ENCODE results near the gene RSF1. TPM values are rescaled to one million over a fixed set of nuclear protein-coding genes. Genes with fewer than 3 reads are reported as not detected.

The RSF1 gene
- total RNA-seq, 2 experiments from 2014 or later, result 33.5 to 78.8 TPM

GRCh38 chr11:77705876-77706579 lies 114.5 kb downstream of the RSF1 start:
- ChIA-PET CTCF (ENCODE audit: unreplicated experiment) (no interaction called here), POLR2A (interaction anchor here (0.7 to 1.5 kb wide), 4 partner anchors 9 to 541 kb away, joined by 3 to 6 read pairs (median 4); no protein-coding TSS in a partner anchor)
- Histone ChIP-seq H3K4me1 (ENCODE audit: insufficient read depth, low read length, poor library complexity, severe bottlenecking) (no peaks in the 10 kb centered on the region), H3K9me3 (ENCODE audit: low read length) (no peaks in the 10 kb centered on the region), H3K4me2 (ENCODE audit: low read length) (no peak overlapping the region), H3K9me2 (ENCODE audit: insufficient read depth, low read length) (no peaks in the 10 kb centered on the region), H3K79me2 (ENCODE audit: insufficient read depth, low read depth, low read length) (no peaks in the 10 kb centered on the region), H3K27ac (ENCODE audit: low read depth, low read length, poor library complexity, severe bottlenecking) (no peak overlapping the region), H2AFZ (ENCODE audit: low read length) (no peak overlapping the region), H3K36me3 (ENCODE audit: insufficient read depth, low read length) (peaks cover 17% of the 10 kb centered on the region; the same call in 1 of the 2 replicates), H3K4me3 (ENCODE audit: low read depth, low read length, poor library complexity, severe bottlenecking) (no peak overlapping the region), H4K20me1 (ENCODE audit: insufficient read depth, low read length) (no peaks in the 10 kb centered on the region)
- intact Hi-C loops (cut with micrococcal nuclease; ENCODE audit: unreplicated experiment), result no loop called here
- no peak for DNase-seq (ENCODE audit: low spot score)
- BruUV-seq (replicated peaks), result no TSS peak
- TF ChIP-seq EZH2phosphoT487 (IDR thresholded peaks at IDR 0.05; ENCODE audit: borderline replicate concordance, low read depth, low read length) (no peak), CTCF (conservative IDR thresholded peaks at IDR 0.05; ENCODE audit: low read length) (no peak)

GRCh38 chr11:77705195-77705875 lies 115.2 kb downstream of the RSF1 start:
- ChIA-PET CTCF (ENCODE audit: unreplicated experiment) (no interaction called here), POLR2A (interaction anchor here (1.4 to 1.5 kb wide), 2 partner anchors 8 to 13 kb away, joined by 5 to 6 read pairs; no protein-coding TSS in a partner anchor)
- H3K36me3 ChIP-seq (ENCODE audit: insufficient read depth, low read length), result peaks cover 17% of the 10 kb centered on the region; the same call in 1 of the 2 replicates
- BruUV-seq (replicated peaks), result no TSS peak
- no peaks in the 10 kb centered on the region for H3K4me1 ChIP-seq (ENCODE audit: insufficient read depth, low read length, poor library complexity, severe bottlenecking)
- no peaks in the 10 kb centered on the region for H3K9me2 ChIP-seq (ENCODE audit: insufficient read depth, low read length)
- H3K79me2 ChIP-seq (ENCODE audit: insufficient read depth, low read depth, low read length), result no peaks in the 10 kb centered on the region
- DNase-seq (ENCODE audit: low spot score), result no peak
- H3K4me2 ChIP-seq (ENCODE audit: low read length), result no peak overlapping the region
- no peak overlapping the region for H3K27ac ChIP-seq (ENCODE audit: low read depth, low read length, poor library complexity, severe bottlenecking)
- H3K9me3 ChIP-seq (ENCODE audit: low read length), result no peaks in the 10 kb centered on the region
- H3K4me3 ChIP-seq (ENCODE audit: low read depth, low read length, poor library complexity, severe bottlenecking), result no peak overlapping the region
- no peaks in the 10 kb centered on the region for H4K20me1 ChIP-seq (ENCODE audit: insufficient read depth, low read length)
- intact Hi-C loops (cut with micrococcal nuclease; ENCODE audit: unreplicated experiment), result no loop called here
- no peak overlapping the region for H2AFZ ChIP-seq (ENCODE audit: low read length)
- TF ChIP-seq CTCF (conservative IDR thresholded peaks at IDR 0.05; ENCODE audit: low read length), result no peak
- TF ChIP-seq EZH2phosphoT487 (IDR thresholded peaks at IDR 0.05; ENCODE audit: borderline replicate concordance, low read depth, low read length), result no peak

GRCh38 chr11:77704029-77704428 lies 116.5 kb downstream of the RSF1 start:
- no peaks in the 10 kb centered on the region for H3K4me1 ChIP-seq (ENCODE audit: insufficient read depth, low read length, poor library complexity, severe bottlenecking)
- TF ChIP-seq EZH2phosphoT487 (IDR thresholded peaks at IDR 0.05; ENCODE audit: borderline replicate concordance, low read depth, low read length), result no peak
- no peak for TF ChIP-seq CTCF (conservative IDR thresholded peaks at IDR 0.05; ENCODE audit: low read length)
- H3K9me3 ChIP-seq (ENCODE audit: low read length), result no peaks in the 10 kb centered on the region
- no peaks in the 10 kb centered on the region for H3K79me2 ChIP-seq (ENCODE audit: insufficient read depth, low read depth, low read length)
- peaks cover 24% of the 10 kb centered on the region; the same call in 1 of the 2 replicates for H3K36me3 ChIP-seq (ENCODE audit: insufficient read depth, low read length)
- DNase-seq (ENCODE audit: low spot score), result no peak
- H3K4me2 ChIP-seq (ENCODE audit: low read length), result no peak overlapping the region
- POLR2A ChIA-PET, result interaction anchor here (0.7 kb wide), 1 partner anchor 12 kb away, joined by 3 read pairs; no protein-coding TSS in a partner anchor
- CTCF ChIA-PET (ENCODE audit: unreplicated experiment), result no interaction called here
- H4K20me1 ChIP-seq (ENCODE audit: insufficient read depth, low read length), result no peaks in the 10 kb centered on the region
- H3K9me2 ChIP-seq (ENCODE audit: insufficient read depth, low read length), result no peaks in the 10 kb centered on the region
- no peak overlapping the region for H3K27ac ChIP-seq (ENCODE audit: low read depth, low read length, poor library complexity, severe bottlenecking)
- intact Hi-C loops (cut with micrococcal nuclease; ENCODE audit: unreplicated experiment), result no loop called here
- no TSS peak for BruUV-seq (replicated peaks)
- no peak overlapping the region for H3K4me3 ChIP-seq (ENCODE audit: low read depth, low read length, poor library complexity, severe bottlenecking)
- no peak overlapping the region for H2AFZ ChIP-seq (ENCODE audit: low read length)

All from OCI-LY7 (cell line).